ENCODE results near the gene RRAS2. TPM values are rescaled to one million over a fixed set of nuclear protein-coding genes. Genes with fewer than 3 reads are reported as not detected.
"Not testable (repeated sequence)": the region's sequence is repeated elsewhere in the genome, so short reads cannot be mapped to it uniquely, and the experiment has no call there.

RRAS2 gene
- total RNA-seq, 1 donor from 2014 or later: 139 TPM

DNA sequence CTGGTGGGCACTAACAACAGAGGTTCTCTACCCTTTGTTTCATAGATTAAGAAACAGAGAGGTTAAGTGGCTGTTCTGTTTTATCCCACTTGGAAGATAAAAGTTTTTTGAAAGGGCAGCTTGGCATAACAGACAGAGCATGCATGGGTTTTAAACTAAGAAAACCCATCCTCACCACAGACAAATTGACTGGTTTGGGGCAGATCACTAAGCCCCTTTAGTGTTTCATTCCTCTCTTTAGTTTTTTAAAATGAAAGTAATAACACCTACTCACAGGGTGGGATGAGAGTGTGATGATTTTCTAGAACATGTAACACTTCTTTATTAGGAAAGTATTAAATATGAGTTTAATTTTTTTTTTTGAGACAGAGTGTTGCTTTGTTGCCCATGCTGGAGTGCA lies 12.3 kb upstream of the RRAS2 start:
- DNase-seq (ENCODE audit: low read depth, low spot score): no peak

DNA sequence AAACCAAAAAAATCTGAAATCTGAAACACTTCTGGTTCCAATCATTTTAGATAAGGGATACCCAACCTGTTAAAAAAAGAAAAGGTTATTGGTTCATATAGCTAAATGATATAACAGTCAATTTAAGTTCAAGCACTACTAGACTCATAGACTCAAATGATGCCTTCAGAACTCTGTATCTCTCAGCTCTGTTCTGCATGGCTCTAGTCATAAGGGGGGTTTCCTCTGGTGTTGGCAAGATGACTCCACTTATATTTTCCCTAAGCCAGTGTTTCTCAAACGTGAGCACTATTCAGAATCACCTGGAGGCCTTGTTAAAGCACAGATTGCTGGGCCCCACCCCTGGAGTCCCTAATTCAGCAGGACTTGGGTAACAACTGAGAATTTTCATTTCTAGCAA lies 11.5 kb upstream of the RRAS2 start:
- DNase-seq (ENCODE audit: low read depth, low spot score): no peak

DNA sequence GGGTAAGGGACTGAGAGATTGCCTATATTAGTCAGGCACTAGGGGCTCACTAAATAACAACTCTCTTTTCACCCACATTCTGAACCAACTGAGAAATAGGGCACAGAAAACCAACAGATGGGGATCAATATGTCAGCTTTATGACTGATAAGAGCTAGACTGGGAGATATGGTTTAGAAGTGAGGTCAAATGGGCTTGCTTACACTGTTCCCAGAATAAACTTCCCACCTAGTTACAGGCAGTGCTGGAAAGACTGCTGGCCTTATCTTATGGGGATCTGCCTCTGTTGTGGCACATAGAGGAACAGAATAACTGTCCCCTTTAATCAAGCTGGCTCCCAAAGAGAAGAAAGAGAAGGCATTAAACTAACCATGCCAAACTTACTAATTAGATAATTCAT lies 10.6 kb upstream of the RRAS2 start:
- no peak for DNase-seq (ENCODE audit: low read depth, low spot score)

DNA sequence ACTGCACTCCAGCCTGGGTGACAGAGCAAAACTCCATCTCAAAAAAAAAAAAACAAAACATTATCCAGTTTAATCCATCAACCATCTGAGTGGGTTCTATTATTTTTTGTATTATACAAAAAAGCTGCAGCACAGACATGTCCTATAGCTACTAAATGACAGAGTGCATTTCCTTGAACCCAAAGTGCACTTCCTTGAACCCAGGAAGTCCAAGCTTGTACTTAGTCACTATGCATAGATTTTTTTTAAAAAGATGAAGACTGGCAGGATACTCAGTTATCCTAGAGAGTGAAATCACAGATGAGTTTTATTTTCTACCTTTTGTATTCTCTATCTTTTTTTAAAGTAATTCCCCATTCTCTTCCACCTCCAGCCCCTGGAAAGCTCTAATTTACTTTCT lies 8.0 kb upstream of the RRAS2 start:
- no peak for DNase-seq (ENCODE audit: low read depth, low spot score)

DNA sequence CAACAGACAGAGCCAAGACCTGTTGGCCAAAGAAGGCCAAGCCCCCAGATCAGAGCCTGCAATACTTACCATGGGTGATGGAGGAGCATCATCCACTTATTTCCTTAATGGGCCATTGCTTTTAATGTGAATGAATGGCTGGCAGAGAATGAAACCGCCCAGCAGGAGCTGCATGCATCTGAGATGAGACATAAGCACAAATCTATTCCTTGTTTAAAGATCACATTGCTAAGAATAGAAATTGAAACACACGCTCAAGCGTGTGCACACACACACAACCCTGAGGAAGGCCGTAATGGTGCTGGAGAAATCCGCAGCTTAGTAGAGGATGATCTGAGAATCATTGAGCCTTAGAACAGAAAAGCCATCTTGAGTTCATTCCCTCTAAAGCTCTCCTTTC lies 5.3 kb upstream of the RRAS2 start:
- DNase-seq (ENCODE audit: low read depth, low spot score): no peak

- DNase-seq (ENCODE audit: low read depth, low spot score): no peak
Measured at GRCh38 chr11:14362611-14363010, 3.6 kb upstream of the RRAS2 start.

- DNase-seq (ENCODE audit: low read depth, low spot score): no peak
Measured at GRCh38 chr11:14361951-14362350, 3.0 kb upstream of the RRAS2 start.

DNA sequence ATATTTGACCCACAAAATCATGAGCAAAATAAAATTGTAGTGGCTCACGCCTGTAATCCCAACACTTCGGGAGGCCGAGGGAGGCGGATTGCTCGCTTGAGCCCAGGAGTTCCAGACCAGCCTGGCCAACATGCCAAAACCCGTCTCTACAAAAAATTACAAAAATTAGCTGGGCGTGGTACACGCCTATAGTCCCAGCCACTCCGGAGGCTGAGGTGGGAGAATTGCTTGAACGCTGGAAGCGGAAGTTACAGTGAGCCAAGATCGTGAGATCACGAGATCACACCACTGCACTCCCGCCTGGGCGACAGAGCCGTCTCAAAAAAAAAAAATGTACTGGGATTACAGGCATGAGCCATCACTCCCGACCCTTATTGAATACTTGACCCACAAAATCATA lies 2.0 kb upstream of the RRAS2 start:
- DNase-seq (ENCODE audit: low read depth, low spot score): no peak

GRCh38 chr11:14359501-14360031 lies 583 bp upstream of the RRAS2 start:
- no peak for DNase-seq (ENCODE audit: low read depth, low spot score)

DNA sequence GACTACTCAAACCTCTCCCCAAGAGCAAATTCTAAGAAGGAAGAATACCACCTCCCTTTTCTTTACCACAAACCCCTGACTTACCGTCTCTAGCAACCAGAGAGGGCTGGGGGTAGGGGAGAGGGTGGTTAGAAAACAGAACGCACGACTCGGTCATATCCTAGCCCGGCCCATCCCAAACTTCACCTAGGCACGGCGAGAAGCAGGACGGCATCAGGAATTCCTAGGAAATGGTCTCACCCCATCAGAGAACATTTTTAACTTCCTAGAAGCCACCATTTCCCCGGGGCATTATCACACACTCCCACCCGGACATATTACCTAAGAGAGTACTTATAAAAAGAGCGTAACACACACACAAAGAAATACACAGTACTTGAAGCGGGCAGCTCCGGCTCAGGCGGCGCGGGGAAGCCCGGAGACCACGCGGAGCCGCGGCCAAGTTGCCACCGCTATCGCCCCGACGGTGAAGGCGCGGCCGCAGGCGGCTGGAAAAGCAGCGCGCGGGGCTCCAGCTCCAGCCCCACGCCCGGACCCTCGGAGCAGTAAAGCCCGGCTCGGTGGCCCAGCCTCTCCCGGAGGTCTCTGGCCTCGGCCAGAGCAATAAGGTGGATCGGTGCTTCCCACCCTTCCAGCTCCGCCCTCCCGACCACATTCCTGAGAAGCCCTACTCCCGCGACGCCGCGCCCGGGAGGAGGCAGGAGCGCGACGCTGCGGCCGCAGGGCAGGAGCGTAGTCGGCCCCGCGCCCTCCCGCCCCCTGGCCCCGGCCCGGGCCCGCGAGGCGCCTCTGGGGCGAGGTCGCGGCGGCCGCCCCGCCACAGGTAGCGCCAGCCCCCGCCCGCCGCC lies 878 bp downstream of the RRAS2 start:
- peak; percentile 10 for DNase-seq (ENCODE audit: low read depth, low spot score)

DNA sequence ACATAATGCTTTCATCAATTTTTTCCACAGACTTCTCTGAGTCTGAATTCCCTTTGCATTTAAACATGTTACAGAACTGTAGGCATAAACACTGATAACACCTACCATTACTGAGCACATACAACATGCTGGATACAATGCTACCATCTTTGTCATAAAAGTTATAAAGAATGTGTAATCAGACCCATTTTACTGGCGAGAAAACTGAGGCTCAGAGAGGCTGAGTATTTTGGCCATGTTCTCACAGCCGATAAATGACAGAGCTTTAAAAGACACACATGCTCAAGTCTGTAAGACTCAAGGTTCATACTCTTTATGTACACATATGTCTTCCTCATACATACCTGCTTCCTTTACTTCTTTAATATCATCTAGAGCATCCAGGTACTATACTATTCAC lies 2.6 kb downstream of the RRAS2 start:
- DNase-seq (ENCODE audit: low read depth, low spot score): no peak

- not testable (repeated sequence) for DNase-seq (ENCODE audit: low read depth, low spot score)
Measured at GRCh38 chr11:14354604-14355003, 4.4 kb downstream of the RRAS2 start.

GRCh38 chr11:14350716-14351238 lies 8.2 kb downstream of the RRAS2 start:
- DNase-seq (ENCODE audit: low read depth, low spot score): no peak

GRCh38 chr11:14350215-14350614 lies 8.8 kb downstream of the RRAS2 start:
- DNase-seq (ENCODE audit: low read depth, low spot score): no peak

DNA sequence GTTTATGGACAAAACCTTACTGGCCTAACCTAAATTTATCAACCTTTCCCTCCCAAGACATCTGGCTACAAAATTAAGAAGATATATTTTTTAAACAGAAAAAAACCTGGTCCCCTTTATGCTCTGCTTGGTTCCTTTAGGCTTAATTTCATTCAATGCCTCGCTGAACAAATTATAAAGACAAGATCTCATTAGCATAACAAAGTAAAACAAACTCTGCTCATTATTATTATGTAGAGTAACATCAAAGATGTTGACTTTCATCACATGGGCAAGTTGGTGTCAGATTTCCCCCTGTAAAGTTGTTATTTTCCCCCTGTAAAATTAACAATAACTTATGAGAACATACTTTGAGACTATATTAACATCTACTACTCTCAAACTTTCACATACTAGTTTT lies 11.0 kb downstream of the RRAS2 start:
- no peak for DNase-seq (ENCODE audit: low read depth, low spot score)

- no peak for DNase-seq (ENCODE audit: low read depth, low spot score)
Measured at GRCh38 chr11:14347494-14347893, 11.5 kb downstream of the RRAS2 start.

DNA sequence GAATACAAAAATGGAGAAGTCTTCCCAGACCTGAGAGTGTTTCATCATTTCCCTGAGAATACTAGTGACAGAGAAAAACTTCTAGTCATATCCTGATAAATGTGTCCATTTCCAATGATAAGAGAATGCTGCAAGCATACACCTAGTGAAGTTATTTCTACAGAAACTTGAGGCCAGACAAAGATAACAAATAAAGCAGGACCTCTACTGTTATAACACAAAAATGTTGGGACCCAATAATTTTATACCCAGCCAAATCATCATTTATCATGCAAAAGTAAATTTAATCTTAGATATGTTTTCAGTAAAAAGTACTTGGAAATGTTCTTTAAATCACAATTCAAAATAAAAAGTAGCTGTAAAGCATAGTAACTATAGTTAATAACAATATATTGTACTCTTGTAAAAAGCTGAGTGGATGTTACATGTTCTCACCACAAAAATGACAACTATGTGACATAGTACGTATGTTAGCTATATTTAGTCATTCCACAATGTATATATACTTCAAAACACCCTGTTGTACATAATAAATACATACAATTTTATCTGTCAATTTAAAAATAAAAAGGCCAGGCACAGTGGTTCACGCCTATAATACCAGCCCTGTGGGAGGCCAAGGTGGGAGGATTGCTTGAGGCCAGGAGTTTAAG lies 12.6 kb downstream of the RRAS2 start:
- no peak for DNase-seq (ENCODE audit: low read depth, low spot score)

- no peak for DNase-seq (ENCODE audit: low read depth, low spot score)
Measured at GRCh38 chr11:14345668-14346067, 13.3 kb downstream of the RRAS2 start.

- DNase-seq (ENCODE audit: low read depth, low spot score): not testable (repeated sequence)
Measured at GRCh38 chr11:14345016-14345415, 14.0 kb downstream of the RRAS2 start.

GRCh38 chr11:14342906-14343305 lies 16.1 kb downstream of the RRAS2 start:
- no peak for DNase-seq (ENCODE audit: low read depth, low spot score)

- DNase-seq (ENCODE audit: low read depth, low spot score): no peak
Measured at GRCh38 chr11:14341968-14342367, 17.0 kb downstream of the RRAS2 start.

GRCh38 chr11:14340721-14341120 lies 18.3 kb downstream of the RRAS2 start:
- no peak for DNase-seq (ENCODE audit: low read depth, low spot score)

- DNase-seq (ENCODE audit: low read depth, low spot score): no peak
Measured at GRCh38 chr11:14339356-14339755, 19.6 kb downstream of the RRAS2 start.

Data from pulmonary artery endothelial cell (primary cell).